K562 (cell line): Measurements from ENCODE around the gene RBMXL3.

ENCODE experiments used
- CHD2 ChIP-seq: IDR thresholded peaks from 2 replicates; pipeline ENCODE4 v1.6.1; 2011; ENCODE audit warnings: low read depth, low read length
- ELF1 ChIP-seq: fragments of 200-800 bp; sonication (Bioruptor generic); IDR thresholded peaks from 2 replicates; pipeline ENCODE4 v1.6.1; 2016; ENCODE audit warnings: missing genetic modification characterization, missing compliant biosample characterization
- EP400 ChIP-seq: fragments of 450-650 bp; IDR thresholded peaks from 2 replicates; pipeline ENCODE4 v1.6.1; 2017; ENCODE audit warnings: antibody characterized with exemption, mild to moderate bottlenecking, moderate library complexity
- FOS ChIP-seq: IDR thresholded peaks from 3 replicates; pipeline ENCODE4 v1.6.1; 2011; ENCODE audit not compliant: insufficient read length; ENCODE audit errors: extremely low read depth
- GATA2 ChIP-seq: sonication (generic); formaldehyde crosslinking; IDR thresholded peaks from 2 replicates; pipeline ENCODE4 v1.4.0; 2020; ENCODE audit warnings: mild to moderate bottlenecking, missing genetic modification reagents
- POLR2A ChIP-seq: fragments of 450-650 bp; conservative IDR thresholded peaks from 2 replicates; pipeline ENCODE4 v1.6.1; 2016
- SAP30 ChIP-seq: fragments of 200-600 bp; sonication (generic); IDR thresholded peaks from 2 replicates; pipeline ENCODE4 v1.6.1; 2012; ENCODE audit warnings: borderline replicate concordance, low read depth, mild to moderate bottlenecking, moderate library complexity, low read length, control low read depth, inconsistent platforms; ENCODE audit not compliant: insufficient read depth, poor library complexity, severe bottlenecking
- ZNF134 ChIP-seq: fragments of 250-450 bp; sonication (Bioruptor Pico); conservative IDR thresholded peaks from 2 replicates; pipeline ENCODE4 v1.4.0; 2020
- ZNF780A ChIP-seq: fragments of 250-450 bp; sonication (Bioruptor Pico); IDR thresholded peaks from 2 replicates; pipeline ENCODE4 v1.5.0; 2021; ENCODE audit warnings: mild to moderate bottlenecking
- TF ChIP-seq, protein P1 (sequence below), 3 experiments: IDR thresholded peaks in 2 of 3; conservative IDR thresholded peaks in 1 of 3; 2 replicates each; pipeline ENCODE4 v1.5.1; 2011 to 2012; ENCODE audit warnings: low read length in 3 of 3, mild to moderate bottlenecking in 3 of 3, control low read depth in 2 of 3, improper control_type of control experiment in 1 of 3, inconsistent platforms in 1 of 3, low read depth in 1 of 3, mixed read lengths in 1 of 3, moderate library complexity in 1 of 3; ENCODE audit not compliant: insufficient read depth in 2 of 3
- TF ChIP-seq, protein P2 (sequence below): sonication (generic); formaldehyde crosslinking; IDR thresholded peaks from 2 replicates; pipeline ENCODE4 v1.8.1; 2023; ENCODE audit warnings: mild to moderate bottlenecking, missing genetic modification reagents
- TF ChIP-seq, protein P3 (sequence below): sonication (generic); formaldehyde crosslinking; IDR thresholded peaks from 2 replicates; pipeline ENCODE4 v1.4.0; 2020; ENCODE audit warnings: mild to moderate bottlenecking, missing genetic modification reagents
- TF ChIP-seq, protein P4 (sequence below): fragments of 450-650 bp; conservative IDR thresholded peaks from 2 replicates; pipeline ENCODE4 v1.6.1; 2016; ENCODE audit warnings: missing genetic modification characterization, low read depth, mild to moderate bottlenecking, missing compliant biosample characterization, moderate library complexity

DNA sequence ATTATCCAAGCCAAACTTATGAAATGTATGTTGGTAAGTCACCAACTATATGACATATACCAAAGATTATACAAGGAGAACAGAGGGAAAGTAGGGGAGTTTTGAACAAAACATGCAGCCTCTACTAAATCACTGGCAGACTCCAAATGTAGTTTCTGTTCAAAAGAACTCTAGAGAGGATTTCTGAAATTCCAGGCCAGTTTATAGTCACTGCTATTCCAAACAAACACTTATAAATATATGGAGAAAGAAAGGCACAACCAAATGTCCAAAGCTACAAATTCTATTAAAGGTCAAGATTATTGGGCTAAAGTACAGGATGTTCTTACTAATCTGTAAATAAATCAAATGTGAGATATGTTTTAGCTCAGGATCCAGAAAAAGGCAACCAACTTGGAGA, 47.4 kb downstream of the RBMXL3 start:
- TF ChIP-seq CHD2 (no peak), ZNF780A (no peak), POLR2A (no peak), GATA2 (CRISPR knock-in tag) (no peak), ZNF134 (CRISPR knock-in tag) (no peak), SAP30 (no peak), ELF1 (tag) (no peak), FOS (no peak), EP400 (no peak)
- TF ChIP-seq, protein P1, sequence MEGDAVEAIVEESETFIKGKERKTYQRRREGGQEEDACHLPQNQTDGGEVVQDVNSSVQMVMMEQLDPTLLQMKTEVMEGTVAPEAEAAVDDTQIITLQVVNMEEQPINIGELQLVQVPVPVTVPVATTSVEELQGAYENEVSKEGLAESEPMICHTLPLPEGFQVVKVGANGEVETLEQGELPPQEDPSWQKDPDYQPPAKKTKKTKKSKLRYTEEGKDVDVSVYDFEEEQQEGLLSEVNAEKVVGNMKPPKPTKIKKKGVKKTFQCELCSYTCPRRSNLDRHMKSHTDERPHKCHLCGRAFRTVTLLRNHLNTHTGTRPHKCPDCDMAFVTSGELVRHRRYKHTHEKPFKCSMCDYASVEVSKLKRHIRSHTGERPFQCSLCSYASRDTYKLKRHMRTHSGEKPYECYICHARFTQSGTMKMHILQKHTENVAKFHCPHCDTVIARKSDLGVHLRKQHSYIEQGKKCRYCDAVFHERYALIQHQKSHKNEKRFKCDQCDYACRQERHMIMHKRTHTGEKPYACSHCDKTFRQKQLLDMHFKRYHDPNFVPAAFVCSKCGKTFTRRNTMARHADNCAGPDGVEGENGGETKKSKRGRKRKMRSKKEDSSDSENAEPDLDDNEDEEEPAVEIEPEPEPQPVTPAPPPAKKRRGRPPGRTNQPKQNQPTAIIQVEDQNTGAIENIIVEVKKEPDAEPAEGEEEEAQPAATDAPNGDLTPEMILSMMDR (IDR thresholded peaks at IDR 0.05 in 2 of 3, conservative IDR thresholded peaks at IDR 0.05 in 1 of 3; ENCODE audit: insufficient read depth in 2 of 3, low read depth in 1 of 3, low read length in 3 of 3) = no peak
- TF ChIP-seq, protein P2, sequence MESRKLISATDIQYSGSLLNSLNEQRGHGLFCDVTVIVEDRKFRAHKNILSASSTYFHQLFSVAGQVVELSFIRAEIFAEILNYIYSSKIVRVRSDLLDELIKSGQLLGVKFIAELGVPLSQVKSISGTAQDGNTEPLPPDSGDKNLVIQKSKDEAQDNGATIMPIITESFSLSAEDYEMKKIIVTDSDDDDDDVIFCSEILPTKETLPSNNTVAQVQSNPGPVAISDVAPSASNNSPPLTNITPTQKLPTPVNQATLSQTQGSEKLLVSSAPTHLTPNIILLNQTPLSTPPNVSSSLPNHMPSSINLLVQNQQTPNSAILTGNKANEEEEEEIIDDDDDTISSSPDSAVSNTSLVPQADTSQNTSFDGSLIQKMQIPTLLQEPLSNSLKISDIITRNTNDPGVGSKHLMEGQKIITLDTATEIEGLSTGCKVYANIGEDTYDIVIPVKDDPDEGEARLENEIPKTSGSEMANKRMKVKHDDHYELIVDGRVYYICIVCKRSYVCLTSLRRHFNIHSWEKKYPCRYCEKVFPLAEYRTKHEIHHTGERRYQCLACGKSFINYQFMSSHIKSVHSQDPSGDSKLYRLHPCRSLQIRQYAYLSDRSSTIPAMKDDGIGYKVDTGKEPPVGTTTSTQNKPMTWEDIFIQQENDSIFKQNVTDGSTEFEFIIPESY (CRISPR knock-in tag) = no peak
- TF ChIP-seq, protein P3, sequence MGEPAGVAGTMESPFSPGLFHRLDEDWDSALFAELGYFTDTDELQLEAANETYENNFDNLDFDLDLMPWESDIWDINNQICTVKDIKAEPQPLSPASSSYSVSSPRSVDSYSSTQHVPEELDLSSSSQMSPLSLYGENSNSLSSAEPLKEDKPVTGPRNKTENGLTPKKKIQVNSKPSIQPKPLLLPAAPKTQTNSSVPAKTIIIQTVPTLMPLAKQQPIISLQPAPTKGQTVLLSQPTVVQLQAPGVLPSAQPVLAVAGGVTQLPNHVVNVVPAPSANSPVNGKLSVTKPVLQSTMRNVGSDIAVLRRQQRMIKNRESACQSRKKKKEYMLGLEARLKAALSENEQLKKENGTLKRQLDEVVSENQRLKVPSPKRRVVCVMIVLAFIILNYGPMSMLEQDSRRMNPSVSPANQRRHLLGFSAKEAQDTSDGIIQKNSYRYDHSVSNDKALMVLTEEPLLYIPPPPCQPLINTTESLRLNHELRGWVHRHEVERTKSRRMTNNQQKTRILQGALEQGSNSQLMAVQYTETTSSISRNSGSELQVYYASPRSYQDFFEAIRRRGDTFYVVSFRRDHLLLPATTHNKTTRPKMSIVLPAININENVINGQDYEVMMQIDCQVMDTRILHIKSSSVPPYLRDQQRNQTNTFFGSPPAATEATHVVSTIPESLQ (CRISPR knock-in tag) = no peak
- TF ChIP-seq, protein P4, sequence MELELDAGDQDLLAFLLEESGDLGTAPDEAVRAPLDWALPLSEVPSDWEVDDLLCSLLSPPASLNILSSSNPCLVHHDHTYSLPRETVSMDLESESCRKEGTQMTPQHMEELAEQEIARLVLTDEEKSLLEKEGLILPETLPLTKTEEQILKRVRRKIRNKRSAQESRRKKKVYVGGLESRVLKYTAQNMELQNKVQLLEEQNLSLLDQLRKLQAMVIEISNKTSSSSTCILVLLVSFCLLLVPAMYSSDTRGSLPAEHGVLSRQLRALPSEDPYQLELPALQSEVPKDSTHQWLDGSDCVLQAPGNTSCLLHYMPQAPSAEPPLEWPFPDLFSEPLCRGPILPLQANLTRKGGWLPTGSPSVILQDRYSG (tag) = no peak
